Islet of Langerhans (tissue), 1 donor: ENCODE results near the gene TDRD5.

Experiments used
- FAIRE-seq: peaks from one replicate; lab custom pipeline; 2011; peaks lifted over from hg19 to GRCh38; lab: Jason Lieb, UNC

The TDRD5 gene, protein sequence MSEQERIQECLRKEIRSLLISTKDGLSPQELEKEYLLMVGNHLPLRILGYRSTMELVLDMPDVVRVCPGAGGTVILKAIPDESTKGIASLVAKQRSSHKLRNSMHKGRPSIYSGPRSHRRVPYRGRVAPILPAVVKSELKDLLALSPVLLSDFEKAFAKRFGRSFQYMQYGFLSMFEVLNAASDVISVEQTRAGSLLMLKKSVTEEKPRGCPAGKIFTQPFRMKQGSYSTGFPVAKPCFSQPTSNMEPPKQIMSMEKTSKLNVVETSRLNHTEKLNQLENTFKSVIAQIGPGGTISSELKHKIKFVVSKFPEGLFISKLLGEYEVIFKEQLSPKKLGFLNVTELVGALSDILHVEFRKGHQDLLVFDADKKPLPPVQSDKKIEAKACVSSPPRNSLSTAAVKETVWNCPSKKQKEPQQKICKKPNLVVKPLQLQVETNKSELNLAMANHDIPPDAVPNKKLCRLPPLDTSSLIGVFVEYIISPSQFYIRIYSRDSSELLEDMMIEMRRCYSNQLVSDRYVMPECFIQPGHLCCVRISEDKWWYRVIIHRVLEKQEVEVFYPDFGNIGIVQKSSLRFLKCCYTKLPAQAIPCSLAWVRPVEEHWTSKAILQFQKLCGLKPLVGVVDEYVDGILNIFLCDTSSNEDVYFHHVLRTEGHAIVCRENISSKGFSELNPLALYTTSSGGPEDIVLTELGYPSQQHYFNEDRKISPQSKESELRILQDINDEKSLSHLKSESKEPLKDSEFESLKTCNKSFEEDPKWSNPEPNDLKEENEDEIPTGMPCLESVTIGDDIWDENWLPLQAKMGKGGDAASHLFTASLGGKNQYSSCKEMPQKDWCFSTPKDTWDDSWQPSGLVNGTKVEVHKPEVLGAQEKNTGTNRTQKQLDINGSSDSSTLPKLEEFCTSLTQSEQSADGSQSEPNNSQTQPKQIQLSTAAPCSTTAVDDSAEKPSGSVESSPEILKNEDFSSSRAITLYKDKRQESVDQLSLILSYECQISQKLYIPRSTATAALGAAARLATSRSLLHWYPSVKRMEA

DNA sequence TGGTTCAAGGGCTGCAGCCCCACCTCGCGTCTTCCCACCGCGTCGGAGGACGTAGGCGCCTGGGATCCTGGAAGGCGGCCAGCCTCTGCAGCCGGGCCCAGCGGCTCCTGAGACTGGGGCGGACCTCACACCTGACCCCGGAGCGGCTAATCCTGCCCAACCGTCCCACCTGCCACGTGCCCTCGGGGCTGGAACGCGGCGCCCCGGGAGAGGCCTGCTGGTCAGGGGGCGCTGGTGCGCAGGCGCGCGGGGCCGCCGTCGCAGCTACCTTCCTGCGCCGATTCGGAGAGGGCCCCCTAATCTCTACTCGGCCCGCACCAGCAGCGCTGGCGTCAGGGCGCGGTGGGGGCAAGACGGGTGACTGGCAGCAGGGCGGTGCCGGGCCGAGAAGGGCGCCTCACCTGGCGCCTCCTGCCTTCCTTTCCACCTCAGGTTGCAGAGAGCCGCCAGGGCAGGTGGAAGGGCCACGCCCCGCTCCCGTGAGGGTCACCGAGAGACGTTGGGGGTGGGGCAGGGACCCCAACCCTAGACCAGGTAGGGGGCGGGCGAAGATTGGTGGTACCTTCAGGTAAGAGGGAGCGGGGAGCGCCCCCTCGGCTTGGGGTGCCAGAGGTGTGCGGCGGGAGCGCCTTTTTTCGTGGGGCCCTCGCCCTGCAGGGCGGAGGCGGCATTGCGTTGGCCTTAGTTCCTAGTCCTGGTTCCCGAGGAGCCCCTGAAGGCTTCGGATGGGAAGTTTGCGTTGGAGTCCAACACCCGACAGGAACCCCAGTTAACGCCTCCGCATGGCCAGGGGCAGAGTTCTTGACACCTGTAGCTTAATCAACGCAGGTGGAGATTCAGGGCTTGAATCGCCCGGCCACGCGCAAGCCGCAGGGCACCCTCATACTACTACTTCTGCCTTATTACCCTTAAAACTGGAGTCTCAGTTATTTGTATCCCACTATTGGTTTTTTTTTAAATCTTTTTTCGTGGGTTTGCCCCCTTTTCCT, at the start of gene TDRD5:
Gene TDRD5, plus strand, starts transcription at position 241 of the 989 bp plus-strand sequence. CDS start 784 bp downstream, outside the sequence.
- no peak for FAIRE-seq

DNA sequence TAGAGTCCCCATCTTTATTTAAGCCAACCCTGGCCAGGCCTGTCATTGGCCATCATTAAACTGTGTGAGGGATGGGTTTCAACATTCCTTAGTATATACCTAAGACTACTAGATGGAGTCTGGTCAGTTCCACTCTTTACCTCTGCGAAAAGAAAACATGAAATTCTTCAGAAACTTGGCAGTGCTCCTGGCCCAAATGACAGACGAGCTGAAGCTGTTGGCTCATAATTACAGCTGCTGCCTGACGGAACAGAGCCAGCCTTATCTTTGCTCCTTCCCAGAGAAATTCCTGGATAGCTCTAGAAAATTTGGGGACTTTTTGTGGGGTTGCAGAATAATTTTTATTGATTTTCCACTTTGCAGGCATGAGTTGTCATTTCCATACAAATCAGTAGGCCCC, 46.3 kb upstream of the TDRD5 start:
- FAIRE-seq = no peak

DNA sequence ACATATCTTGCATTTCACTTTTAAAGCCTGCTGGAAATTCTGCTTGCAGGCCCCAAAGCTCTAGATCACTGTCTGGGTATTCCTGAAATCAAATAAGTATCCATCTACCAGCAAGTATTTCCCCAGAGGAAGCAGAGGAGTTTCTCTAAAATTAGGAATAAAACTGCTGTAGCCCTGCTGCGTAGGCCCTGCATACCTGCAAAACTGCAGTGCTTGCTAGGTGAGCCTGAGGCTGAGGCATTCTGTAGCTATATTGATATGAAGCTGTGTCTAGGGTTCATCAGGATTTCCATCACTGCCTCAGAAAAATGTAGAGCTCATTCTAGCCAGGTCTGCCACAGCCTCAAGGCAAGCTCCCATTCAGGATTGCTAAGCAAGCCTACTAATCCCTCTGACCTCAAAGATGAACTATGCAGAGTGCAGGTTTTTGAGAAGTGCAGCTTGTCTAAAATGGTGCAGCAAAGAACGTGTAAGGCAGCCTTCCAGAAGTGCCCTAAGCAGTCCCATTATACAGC, 44.6 kb upstream of the TDRD5 start:
- FAIRE-seq = no peak

DNA sequence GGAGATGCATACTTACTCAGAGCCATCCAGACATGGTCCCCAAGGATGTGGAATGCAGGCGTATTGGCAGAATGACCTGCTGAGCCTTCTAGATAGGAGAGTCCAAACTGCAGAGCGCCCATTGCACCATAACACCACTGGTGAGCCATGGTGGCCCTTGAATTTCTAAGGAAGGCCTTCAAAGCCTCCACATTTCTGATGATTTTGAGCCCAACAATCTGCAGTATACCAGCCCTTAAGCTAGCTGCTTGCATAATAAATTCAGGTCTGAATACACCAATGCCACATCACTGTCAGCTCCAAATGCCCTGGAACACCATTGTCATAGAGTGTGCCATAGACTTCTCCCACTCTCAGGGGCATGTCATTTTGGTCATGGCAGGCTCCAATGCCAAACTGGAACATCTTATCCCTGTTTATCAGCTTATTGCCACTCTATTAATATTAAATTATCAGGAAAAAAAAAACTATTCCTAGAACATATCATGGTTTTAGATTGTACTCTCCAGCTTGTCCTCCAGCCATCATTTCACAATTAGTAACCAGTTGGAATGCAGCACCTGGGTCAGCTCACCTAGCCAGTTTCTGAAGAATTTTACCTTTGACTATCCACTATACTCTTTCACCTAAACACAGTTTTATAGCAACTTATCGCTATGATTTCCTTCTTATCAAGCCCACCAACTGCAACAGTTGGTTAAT, 42.8 kb upstream of the TDRD5 start:
- no peak for FAIRE-seq

DNA sequence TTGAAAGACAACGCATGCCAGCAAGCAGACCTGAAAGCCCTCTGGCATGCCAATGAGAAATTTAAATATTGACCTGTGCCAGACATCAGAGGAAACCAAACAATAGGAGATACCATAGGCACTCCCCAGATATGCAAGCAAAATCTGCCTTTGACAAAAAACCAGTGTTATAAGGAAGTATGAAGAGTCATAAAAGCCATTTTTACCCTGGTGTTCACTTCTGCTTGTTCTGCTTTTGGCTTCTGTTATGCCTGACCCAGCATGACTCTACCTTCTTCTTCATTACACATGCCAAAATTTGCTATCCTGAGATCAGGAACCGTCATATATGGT, 42.3 kb upstream of the TDRD5 start:
- no peak for FAIRE-seq

DNA sequence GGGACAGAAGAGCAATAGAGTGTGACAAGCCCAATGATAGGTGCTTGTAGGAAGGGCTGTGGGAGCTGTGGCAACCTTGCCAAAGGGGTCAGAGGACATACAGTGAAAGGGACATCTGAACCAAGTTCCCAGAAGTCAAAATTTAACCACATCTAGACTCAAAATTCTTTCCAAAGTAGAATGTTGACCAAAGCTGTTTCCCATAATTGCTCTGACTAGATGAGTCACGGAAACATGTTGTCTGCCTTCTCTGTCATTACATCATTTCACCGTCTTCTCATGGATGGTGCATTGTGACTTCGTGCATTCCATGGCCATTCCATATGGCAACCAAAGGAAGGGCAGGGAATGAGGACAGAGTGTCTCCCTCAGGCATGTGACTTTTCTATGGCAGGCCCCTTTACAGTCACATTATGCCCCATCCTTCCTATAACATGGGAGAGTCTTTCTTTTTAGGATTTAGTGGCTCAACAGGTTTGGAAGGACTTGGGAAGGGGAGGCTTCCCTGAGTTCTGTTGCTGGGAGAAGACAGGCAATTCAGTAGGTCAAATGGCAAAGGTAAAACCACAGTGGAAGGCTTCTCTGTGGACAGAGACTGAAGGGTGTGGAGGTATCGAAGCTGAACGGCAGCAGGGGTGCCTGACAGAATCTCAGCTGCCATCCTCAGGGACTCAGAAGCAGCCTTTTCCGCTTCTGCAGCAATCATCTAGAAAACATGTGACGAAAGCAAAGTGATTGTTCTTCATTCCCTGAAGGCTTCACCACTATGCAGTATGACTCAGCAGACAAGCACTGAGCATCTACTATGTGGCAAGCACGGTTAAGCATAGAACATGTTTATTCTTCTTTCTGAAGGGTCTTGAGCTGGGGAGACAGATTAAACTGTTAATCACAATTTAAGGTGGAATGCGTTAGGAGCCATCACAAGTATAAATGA, 40.6 kb upstream of the TDRD5 start:
- FAIRE-seq = no peak

DNA sequence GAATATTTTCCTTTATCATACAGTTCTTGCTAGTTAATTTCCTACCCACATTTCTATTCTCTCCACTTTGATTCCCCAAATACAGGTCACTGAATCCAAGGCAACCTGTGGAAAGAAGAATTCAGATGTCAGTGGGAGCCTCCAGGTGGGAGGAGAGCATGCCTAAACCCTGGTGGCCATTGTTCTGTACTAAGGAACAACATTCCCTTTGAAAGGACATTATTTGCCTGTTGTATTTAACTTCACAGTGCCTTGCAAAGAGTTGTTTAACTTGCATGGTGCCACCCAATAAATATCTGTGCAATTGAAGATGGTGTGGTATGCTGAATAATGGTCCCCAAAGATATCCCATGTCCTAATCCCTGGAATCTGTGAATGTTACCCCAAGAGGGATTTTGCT, 37.2 kb upstream of the TDRD5 start:
- no peak for FAIRE-seq

DNA sequence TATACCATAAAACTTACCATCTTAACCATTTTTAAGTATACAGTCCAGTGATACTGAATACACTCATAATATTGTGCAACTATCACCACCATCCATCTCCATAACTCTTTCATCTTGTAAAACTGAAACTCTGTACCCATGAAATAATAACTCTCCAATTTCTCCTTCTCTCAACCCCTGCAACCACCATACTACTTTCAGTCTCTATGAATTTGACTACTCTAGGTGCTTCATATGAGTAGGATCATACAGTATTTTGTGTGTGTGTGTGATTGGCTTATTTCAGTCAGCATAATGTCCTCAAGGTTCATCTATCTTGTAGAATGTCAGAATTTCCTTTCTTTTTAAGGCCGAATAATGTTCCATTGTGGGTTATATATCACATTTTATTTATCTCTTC, 33.6 kb upstream of the TDRD5 start:
- FAIRE-seq = no peak

DNA sequence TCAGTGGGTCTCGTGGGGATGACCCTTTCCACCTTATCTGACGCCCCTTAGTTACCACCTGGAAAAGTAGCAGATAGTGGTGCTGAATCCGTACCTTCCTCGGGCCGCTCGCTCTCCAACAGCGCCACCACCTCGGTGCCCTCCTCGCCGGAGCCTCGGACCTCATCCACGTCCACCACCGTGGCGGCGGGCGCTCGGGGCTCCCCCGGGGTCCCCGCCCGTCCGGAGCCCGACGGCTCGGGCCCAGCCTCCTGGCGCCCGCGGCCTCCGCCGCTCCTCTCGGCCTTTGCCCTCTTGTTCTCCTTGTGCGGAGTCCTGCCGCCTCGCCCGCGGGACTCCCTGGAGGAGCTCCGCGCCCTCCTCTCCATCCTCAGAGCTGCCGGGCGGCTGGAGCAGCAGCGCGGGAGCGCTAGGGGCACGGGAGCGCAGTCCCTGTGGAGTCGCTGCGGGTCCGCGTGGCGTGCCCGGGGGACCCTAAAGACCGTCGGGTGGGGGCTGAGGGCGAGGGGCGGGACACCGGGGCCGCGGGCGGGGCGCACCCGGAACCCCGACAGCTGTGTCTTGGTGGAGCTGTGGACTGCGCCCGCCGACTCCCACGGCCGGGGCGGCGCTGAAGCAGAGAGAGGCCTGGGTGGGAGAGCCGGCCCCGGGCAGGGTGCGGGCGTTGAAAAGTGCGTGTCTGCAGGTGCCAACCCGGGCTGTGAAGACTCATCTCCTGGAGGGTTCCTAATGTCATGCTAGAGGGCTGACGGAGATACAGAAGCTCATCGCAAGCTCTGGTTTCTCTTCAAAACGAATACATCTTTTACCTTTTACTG, 15.9 kb upstream of the TDRD5 start, which contains the start of gene NPHS2:
Gene NPHS2, minus strand, starts transcription at position 452 of the 818 bp plus-strand sequence. Its CDS starts 84 bp downstream, at position 368.
- FAIRE-seq = no peak

DNA sequence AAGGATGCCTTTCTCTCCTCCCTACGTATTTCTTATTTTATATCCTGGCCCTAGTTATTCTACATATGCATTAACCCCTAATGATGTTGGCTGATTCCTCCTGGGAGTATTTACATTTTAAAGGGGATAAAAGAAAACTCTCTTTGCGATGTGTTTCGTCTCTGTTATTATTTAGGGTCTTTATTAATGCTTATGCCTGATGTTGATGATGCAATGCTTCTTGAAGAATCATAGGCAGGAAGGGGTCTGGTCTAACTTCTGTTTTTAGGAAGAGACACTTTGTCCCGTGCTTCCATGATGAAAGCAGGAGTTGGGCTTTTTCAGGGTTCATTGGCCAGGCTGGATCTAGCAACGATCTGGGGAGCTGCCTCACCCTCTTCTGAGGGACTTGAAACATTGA, 15.1 kb upstream of the TDRD5 start:
- no peak for FAIRE-seq

DNA sequence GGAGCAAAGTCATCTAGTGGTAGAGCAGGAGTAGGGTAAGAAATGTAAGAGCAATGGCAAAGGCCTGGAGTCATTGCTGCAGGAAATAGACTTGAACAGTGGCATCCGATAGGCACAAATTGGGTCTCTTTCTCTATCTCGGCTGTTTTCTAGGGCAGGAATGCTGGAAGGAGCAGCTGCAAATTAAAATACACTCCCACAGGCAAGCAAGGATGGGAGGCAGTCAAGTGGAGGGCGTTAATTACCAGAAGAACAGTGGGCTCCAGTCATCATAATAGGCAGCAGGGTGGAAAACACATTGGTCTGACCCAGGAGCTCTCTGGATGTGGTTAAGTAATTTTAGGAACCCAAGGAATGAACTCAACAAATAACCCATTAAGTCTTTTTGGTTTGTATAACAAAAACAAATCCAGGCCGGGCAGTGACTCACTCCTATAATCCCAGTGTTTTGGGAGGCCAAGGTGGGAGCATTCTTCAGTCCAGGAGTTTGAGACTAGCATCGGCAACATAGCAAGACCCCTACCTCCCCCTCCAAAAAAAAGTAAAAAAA, 7.8 kb upstream of the TDRD5 start:
- no peak for FAIRE-seq

DNA sequence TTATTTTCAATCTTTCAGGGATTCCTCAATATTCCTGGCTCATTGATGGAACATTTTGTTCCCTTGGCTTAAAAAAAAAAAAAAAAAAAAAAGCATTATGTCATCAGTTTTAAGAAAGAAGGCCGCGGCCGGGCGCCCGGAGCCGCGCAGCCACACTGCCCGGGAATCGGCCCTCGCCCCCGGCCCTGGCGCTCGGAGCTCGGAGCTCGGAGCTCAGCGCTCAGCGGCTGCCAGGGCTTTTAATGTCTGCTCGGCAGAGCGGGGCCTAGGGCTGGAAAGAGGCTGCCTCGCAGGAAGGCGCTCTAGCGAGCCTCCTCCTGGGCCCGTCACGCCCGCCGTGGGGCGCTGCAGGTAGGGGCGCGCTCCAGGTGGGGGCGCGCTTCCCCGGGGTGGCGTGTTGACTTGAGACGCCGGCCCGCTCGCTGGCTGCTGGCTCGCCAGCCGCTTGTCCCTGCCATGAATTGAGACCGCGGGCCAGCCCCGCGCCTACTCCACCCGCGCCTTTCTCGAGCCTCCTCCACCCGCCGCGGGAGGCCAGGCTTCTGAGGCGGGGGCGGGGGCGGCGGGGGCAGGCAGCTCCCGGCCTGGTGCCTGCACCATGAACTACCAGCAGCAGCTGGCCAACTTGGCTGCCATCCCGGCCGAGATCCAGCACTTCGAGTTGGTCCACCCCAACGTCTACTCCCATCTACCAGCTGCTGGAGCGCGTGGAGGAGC, 5.4 kb upstream of the TDRD5 start:
- FAIRE-seq = no peak

DNA sequence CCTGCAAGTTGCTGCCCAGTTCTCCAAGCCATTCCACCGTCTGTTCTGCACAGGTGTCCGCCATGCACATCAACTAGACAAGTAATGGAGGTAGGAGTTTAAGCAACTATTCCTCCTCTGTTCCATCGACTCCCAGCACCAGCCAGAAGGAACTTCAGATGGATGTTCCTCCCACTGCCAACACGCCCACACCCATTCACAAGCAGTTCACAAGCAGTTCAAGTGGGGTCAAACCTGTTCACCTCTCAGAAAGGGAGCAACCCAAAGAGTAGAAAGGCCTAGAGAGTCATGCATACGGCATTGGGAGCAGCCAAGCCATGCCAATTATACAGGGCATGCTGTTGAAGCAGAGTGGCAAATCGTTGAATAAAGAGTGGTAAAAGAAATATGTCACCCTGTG, 4.3 kb upstream of the TDRD5 start:
- no peak for FAIRE-seq

DNA sequence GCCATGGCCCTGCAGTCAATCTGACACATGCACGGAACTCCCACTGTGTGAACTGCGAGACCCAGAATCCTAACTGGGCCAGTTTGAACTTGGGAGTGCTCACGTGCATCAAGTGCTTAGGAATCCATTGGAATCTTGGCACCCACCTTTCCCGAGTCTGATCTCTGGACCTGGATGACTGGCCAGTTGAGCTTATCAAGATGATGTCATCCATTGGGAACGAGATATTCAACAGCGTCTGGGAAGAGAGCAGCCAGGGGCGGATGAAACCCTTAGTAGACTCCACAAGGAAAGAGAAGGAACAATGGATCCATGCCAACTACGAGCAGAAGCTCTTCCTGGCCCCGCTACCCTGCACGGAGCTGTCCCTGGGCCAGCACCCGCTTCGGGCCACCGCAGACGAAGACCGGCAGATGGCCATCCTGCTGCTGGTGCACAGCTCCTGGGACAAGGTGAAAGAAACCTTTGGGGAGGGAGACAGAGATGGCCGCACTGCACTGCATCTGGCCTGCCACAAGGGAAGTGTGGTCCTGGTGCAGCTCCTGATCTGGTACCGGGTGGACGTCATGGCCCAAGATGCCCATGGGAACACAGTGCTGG, 3.1 kb upstream of the TDRD5 start:
- no peak for FAIRE-seq

DNA sequence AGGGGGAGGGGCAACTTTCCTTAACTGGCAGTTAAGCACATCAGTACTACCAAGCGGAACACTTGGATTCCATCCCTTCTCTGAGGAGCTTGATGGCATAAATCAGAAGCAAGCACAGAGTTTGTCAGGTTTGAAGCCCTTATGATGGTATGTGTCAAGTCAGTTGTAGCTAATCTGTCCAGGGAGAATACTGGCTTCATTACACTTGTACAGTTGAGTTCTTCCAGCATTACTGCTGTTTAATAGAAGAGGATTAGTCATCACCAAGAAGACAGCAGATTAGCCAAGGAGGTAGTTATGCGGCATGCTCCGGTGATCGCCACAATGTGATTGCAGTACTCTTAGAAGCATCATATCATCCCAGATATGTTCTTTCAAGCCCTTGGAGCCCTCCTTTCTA, 2.1 kb upstream of the TDRD5 start:
- FAIRE-seq = no peak

DNA sequence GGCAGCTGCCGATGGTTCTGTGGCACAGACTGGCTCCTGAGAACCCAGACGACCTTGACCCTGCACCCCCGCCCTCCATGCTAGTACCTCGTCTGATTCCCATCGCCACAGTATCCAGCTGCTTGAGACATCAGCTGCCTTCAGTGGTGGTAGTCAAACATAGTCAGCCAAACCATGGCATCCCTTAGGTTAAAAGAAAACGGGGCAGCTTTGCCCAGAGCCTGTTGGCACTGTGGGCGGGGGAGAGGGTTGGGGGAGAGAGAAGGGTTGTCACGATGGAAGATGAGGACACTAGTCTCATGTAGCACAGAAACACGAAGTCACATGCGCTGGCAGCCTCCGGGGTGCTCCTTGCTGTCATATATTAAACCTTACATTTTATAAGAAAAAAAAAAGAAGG, 961 bp upstream of the TDRD5 start:
- no peak for FAIRE-seq

DNA sequence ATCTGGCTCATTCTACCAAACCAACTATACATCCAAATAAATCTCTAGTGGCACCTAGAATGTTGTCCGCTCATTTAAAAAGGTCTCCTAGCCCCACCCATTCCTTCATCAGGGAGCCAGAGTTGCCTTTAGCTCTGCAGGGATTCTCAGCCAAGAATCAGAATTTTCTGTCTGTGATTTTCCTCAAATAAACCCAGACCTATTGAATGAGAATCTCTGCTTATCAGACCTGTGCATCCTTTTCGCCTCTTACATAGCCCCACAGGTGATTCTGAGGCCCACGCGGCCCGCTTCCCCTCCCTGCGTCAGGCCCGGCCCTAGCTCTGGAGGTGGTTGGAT, 410 bp upstream of the TDRD5 start:
- FAIRE-seq = no peak

DNA sequence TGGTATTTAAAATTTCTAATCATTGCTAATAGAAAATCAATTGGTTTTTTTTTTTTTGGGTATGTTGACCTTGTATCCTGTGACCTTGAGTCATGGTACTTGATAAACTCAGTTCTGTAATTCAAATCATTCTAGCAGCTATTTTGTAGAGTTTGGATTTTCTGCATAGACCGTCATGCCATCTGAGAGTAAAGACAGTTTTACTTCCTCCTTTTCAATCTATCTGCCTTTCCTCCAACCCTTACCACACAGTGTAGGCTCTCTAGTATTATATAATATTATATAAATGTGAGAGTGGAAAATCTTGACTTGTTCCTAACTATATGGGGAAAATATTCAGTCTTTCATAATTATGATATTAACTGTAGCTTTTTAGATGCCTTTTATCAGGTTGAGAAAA, 7.0 kb downstream of the TDRD5 start:
- no peak for FAIRE-seq
